ENCODE measurements around the gene SLC38A10. TPM values are rescaled to one million over a fixed set of nuclear protein-coding genes. Genes with fewer than 3 reads are reported as not detected.

The SLC38A10 gene
- total RNA-seq, 1 donor from 2014 or later, result 67.5 TPM

DNA sequence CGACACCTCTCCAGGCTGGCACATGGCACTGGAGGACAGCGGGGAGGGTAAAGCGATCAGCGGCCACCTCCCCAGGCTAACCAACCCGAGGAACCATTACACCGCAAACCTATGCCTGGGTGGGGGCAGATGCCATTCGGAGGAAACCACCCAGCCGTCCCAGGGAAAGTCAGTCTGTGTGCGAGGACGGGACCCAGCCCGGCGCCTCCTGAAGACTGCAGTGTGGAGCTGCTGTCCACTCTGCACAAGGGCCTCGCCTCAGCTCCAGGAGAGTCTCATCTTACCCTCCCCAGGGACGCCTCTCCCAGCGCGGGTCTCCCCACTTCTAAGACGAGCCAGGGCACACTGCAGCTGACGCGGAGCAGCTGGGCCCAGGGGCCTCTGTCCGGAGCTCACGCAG lies 8.0 kb downstream of the SLC38A10 start:
- H3K27me3 ChIP-seq, result no peaks in the 10 kb centered on the region
- H3K27ac ChIP-seq, result no peak overlapping the region
- TF ChIP-seq POLR2AphosphoS5 (IDR thresholded peaks at IDR 0.05; ENCODE audit: insufficient read depth in 1 of 2, low read depth in 1 of 2) (no peak), POLR2A (IDR thresholded peaks at IDR 0.05) (no peak)
- TF ChIP-seq, protein P1, sequence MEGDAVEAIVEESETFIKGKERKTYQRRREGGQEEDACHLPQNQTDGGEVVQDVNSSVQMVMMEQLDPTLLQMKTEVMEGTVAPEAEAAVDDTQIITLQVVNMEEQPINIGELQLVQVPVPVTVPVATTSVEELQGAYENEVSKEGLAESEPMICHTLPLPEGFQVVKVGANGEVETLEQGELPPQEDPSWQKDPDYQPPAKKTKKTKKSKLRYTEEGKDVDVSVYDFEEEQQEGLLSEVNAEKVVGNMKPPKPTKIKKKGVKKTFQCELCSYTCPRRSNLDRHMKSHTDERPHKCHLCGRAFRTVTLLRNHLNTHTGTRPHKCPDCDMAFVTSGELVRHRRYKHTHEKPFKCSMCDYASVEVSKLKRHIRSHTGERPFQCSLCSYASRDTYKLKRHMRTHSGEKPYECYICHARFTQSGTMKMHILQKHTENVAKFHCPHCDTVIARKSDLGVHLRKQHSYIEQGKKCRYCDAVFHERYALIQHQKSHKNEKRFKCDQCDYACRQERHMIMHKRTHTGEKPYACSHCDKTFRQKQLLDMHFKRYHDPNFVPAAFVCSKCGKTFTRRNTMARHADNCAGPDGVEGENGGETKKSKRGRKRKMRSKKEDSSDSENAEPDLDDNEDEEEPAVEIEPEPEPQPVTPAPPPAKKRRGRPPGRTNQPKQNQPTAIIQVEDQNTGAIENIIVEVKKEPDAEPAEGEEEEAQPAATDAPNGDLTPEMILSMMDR (IDR thresholded peaks at IDR 0.05), result no peak
- H3K4me1 ChIP-seq, result peaks cover 35% of the 10 kb centered on the region
- no peaks in the 10 kb centered on the region for H3K9me3 ChIP-seq
- intact Hi-C loops (cut with DNase I), result no loop called here
- peaks cover 0 to 23% of the 10 kb centered on the region in 2 donors for H3K36me3 ChIP-seq
- H3K4me3 ChIP-seq, result no peak overlapping the region
- no peak for DNase-seq (ENCODE audit: extremely low spot score in 2 of 2)

DNA sequence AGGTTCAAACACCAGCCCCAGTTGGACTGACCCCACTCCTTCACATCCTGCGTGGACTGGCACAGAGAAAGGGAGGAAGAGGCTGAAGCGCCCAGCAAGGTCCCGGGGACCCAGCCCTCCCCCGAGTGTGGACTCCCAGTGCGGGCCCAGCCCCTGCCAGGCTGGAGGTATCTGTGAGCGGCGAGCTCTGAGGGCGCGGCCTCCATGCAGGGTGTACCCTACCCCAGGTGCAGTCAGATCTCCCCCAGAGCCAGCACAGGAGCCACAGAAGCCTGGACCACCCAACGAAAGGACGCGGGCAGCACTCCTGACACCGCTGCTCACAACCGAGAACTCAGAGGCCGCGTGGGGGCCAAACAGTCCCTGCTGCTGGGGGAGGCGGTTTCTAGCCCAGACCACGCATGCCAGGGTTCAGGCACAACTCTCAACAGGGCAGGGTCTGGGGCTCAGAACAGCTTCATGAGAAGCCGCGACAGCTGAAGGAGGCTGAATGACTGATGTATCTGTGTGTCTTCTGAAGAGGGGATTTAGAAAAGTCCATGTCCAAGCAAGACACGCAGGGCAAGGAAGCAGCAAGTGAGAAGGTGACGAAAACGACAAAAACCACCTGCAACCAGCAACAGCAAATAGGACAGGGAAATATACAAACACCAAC lies 8.5 kb downstream of the SLC38A10 start:
- Histone ChIP-seq H3K9me3 (no peaks in the 10 kb centered on the region), H3K27me3 (no peaks in the 10 kb centered on the region), H3K4me1 (peaks cover 30% of the 10 kb centered on the region), H3K27ac (no peak overlapping the region), H3K4me3 (no peak overlapping the region), H3K36me3 (peaks cover 0 to 28% of the 10 kb centered on the region in 2 donors)
- TF ChIP-seq POLR2AphosphoS5 (IDR thresholded peaks at IDR 0.05; ENCODE audit: insufficient read depth in 1 of 2, low read depth in 1 of 2), result no peak
- TF ChIP-seq POLR2A (IDR thresholded peaks at IDR 0.05), result no peak
- TF ChIP-seq, protein P1 (IDR thresholded peaks at IDR 0.05), result no peak
- intact Hi-C loops (cut with DNase I), result no loop called here
- no peak for DNase-seq (ENCODE audit: extremely low spot score in 2 of 2)

GRCh38 chr17:81285894-81286293 lies 9.2 kb downstream of the SLC38A10 start:
- intact Hi-C loops (cut with DNase I), result no loop called here
- peaks cover 28% of the 10 kb centered on the region for H3K4me1 ChIP-seq
- TF ChIP-seq, protein P1 (IDR thresholded peaks at IDR 0.05), result no peak
- TF ChIP-seq POLR2A (IDR thresholded peaks at IDR 0.05) (no peak), POLR2AphosphoS5 (IDR thresholded peaks at IDR 0.05; ENCODE audit: insufficient read depth in 1 of 2, low read depth in 1 of 2) (no peak)
- H3K27ac ChIP-seq, result peak overlapping the region; percentile 59
- H3K9me3 ChIP-seq, result no peaks in the 10 kb centered on the region
- no peak for DNase-seq (ENCODE audit: extremely low spot score in 2 of 2)
- H3K36me3 ChIP-seq, result peaks cover 0 to 31% of the 10 kb centered on the region in 2 donors
- no peaks in the 10 kb centered on the region for H3K27me3 ChIP-seq
- peak overlapping the region; percentile 23 to 36 for H3K4me3 ChIP-seq

GRCh38 chr17:81285179-81285878 lies 9.8 kb downstream of the SLC38A10 start:
- Histone ChIP-seq H3K27me3 (no peaks in the 10 kb centered on the region), H3K4me1 (peaks cover 28% of the 10 kb centered on the region), H3K9me3 (no peaks in the 10 kb centered on the region), H3K4me3 (peak overlapping the region; percentile 23 to 36), H3K27ac (peak overlapping the region; percentile 59), H3K36me3 (peaks cover 0 to 36% of the 10 kb centered on the region in 2 donors)
- TF ChIP-seq POLR2A (IDR thresholded peaks at IDR 0.05) (no peak), POLR2AphosphoS5 (IDR thresholded peaks at IDR 0.05; ENCODE audit: insufficient read depth in 1 of 2, low read depth in 1 of 2) (peak; percentile 20 to 64)
- DNase-seq (ENCODE audit: extremely low spot score in 2 of 2), result no peak
- intact Hi-C loops (cut with DNase I), result no loop called here

GRCh38 chr17:81282876-81283275 lies 12.2 kb downstream of the SLC38A10 start:
- TF ChIP-seq POLR2A (IDR thresholded peaks at IDR 0.05) (no peak), POLR2AphosphoS5 (IDR thresholded peaks at IDR 0.05; ENCODE audit: insufficient read depth in 1 of 2, low read depth in 1 of 2) (no peak)
- H3K36me3 ChIP-seq, result peaks cover 0 to 41% of the 10 kb centered on the region in 2 donors

DNA sequence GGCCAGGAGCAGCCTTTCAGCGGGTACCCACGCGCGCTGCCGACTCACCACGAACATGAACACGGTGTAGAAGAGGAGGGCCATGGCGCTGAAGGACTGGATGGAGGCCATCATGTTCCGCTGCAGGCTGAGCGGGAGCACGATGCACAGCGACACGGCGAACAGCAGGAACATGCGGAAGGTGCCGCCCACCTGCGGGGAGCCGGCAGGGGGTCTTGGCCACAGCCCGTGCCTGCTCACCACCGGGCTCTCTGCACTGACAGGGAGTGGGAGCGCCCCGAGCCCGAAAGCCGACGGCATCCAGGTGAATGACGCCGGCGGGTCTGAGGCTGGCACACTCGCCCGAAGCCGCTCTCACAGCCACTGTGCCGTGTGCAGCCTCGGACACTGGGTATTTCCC lies 13.0 kb downstream of the SLC38A10 start:
- H3K27ac ChIP-seq, result no peak overlapping the region
- intact Hi-C loops (cut with DNase I), result no loop called here
- no peaks in the 10 kb centered on the region for H3K9me3 ChIP-seq
- peaks cover 33% of the 10 kb centered on the region for H3K4me1 ChIP-seq
- TF ChIP-seq POLR2A (IDR thresholded peaks at IDR 0.05), result no peak
- TF ChIP-seq, protein P1 (IDR thresholded peaks at IDR 0.05), result no peak
- TF ChIP-seq POLR2AphosphoS5 (IDR thresholded peaks at IDR 0.05; ENCODE audit: insufficient read depth in 1 of 2, low read depth in 1 of 2), result no peak
- no peak overlapping the region for H3K4me3 ChIP-seq
- no peak for DNase-seq (ENCODE audit: extremely low spot score in 2 of 2)
- H3K27me3 ChIP-seq, result no peaks in the 10 kb centered on the region
- H3K36me3 ChIP-seq, result peaks cover 0 to 40% of the 10 kb centered on the region in 2 donors

More at GRCh38 chr17:81282876-81283275, 12.2 kb downstream of the SLC38A10 start:
- Histone ChIP-seq H3K27ac (no peak overlapping the region), H3K4me3 (no peak overlapping the region), H3K4me1 (peaks cover 31% of the 10 kb centered on the region), H3K9me3 (no peaks in the 10 kb centered on the region), H3K27me3 (no peaks in the 10 kb centered on the region)
- intact Hi-C loops (cut with DNase I), result no loop called here
- DNase-seq (ENCODE audit: extremely low spot score in 2 of 2), result no peak
